Measurements from ENCODE around the gene BCL10.
A peak's percentile ranks its signal among the peaks of the same experiment; 100 is the strongest.

BCL10 gene

DNA sequence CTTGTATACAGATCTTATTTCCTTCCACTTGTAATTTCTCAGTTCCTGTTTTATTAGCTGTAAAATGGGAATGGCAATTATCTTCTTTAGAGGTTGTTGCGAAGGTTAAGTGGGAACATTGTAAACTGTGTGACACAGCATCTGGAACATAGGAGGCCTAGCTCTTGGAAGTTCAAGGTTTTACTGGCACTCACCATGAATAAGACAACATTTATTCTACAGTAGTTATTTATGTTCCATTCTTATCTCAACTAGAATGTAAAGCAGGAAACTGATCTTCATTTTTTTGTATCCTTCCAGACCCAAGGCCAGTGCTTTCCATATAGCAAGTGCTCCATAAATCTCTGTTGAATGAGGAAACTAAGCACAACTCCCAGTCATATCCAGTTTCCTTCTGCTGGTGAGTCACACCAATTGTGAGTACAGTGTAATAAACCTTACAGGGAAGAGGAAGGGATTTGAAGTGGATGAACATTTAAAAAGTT lies 1.4 kb downstream of the BCL10 start (continued):
- TF ChIP-seq, protein P1, sequence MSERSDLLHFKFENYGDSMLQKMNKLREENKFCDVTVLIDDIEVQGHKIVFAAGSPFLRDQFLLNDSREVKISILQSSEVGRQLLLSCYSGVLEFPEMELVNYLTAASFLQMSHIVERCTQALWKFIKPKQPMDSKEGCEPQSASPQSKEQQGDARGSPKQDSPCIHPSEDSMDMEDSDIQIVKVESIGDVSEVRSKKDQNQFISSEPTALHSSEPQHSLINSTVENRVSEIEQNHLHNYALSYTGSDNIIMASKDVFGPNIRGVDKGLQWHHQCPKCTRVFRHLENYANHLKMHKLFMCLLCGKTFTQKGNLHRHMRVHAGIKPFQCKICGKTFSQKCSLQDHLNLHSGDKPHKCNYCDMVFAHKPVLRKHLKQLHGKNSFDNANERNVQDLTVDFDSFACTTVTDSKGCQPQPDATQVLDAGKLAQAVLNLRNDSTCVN (tag by site-specific recombination; optimal IDR thresholded peaks at IDR 0.05): no peak
- TF ChIP-seq GLIS1 (tag by site-specific recombination; IDR thresholded peaks at IDR 0.05) (peak; percentile 55), FEZF1 (tag by site-specific recombination; IDR thresholded peaks at IDR 0.05) (peak; percentile 99), ZBTB17 (tag by site-specific recombination; IDR thresholded peaks at IDR 0.05) (peak; percentile 83), ZNF596 (tag by site-specific recombination; IDR thresholded peaks at IDR 0.05) (peak; percentile 80), ZNF660 (tag by site-specific recombination; IDR thresholded peaks at IDR 0.05) (peak; percentile 77; the same call in 1 of the 2 replicates), ZNF266 (tag by site-specific recombination; IDR thresholded peaks at IDR 0.05; ENCODE audit: low read depth) (no peak), ZNF354C (tag by site-specific recombination; IDR thresholded peaks at IDR 0.05; ENCODE audit: borderline replicate concordance, low read depth) (no peak), ZNF792 (tag by site-specific recombination; IDR thresholded peaks at IDR 0.05) (peak; percentile 96), KLF7 (tag by site-specific recombination; IDR thresholded peaks at IDR 0.05; ENCODE audit: borderline replicate concordance) (peak; percentile 91; the same call in 1 of the 2 replicates), ZNF184 (tag by site-specific recombination; IDR thresholded peaks at IDR 0.05) (peak; percentile 81; the same call in 1 of the 2 replicates), MYNN (tag by site-specific recombination; IDR thresholded peaks at IDR 0.05; ENCODE audit: borderline replicate concordance) (peak; percentile 60), SCRT2 (tag by site-specific recombination; IDR thresholded peaks at IDR 0.05) (peak; percentile 93), ZBTB7A (tag by site-specific recombination; IDR thresholded peaks at IDR 0.05; ENCODE audit: low read depth) (0 out of 2 replicates have a peak, but pooled peaks have one; percentile 56), KLF1 (tag by site-specific recombination; IDR thresholded peaks at IDR 0.05) (0 out of 2 replicates have a peak, but pooled peaks have one; percentile 30), ZNF473 (tag by site-specific recombination; IDR thresholded peaks at IDR 0.05) (no peak), KLF9 (tag by site-specific recombination; IDR thresholded peaks at IDR 0.05; ENCODE audit: low read depth) (peak; percentile 56), ZNF768 (tag by site-specific recombination; IDR thresholded peaks at IDR 0.05) (no peak), ZFP3 (tag by site-specific recombination; IDR thresholded peaks at IDR 0.05; ENCODE audit: low read depth) (0 out of 2 replicates have a peak, but pooled peaks have one; percentile 36), ZNF664 (tag by site-specific recombination; IDR thresholded peaks at IDR 0.05) (peak; percentile 96), ZNF843 (tag by site-specific recombination; IDR thresholded peaks at IDR 0.05) (peak; percentile 100), BCL11B (tag by site-specific recombination; IDR thresholded peaks at IDR 0.05; ENCODE audit: low read depth) (peak; percentile 86)
- TF ChIP-seq, protein P2, sequence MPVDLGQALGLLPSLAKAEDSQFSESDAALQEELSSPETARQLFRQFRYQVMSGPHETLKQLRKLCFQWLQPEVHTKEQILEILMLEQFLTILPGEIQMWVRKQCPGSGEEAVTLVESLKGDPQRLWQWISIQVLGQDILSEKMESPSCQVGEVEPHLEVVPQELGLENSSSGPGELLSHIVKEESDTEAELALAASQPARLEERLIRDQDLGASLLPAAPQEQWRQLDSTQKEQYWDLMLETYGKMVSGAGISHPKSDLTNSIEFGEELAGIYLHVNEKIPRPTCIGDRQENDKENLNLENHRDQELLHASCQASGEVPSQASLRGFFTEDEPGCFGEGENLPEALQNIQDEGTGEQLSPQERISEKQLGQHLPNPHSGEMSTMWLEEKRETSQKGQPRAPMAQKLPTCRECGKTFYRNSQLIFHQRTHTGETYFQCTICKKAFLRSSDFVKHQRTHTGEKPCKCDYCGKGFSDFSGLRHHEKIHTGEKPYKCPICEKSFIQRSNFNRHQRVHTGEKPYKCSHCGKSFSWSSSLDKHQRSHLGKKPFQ (tag by site-specific recombination; IDR thresholded peaks at IDR 0.05): peak; percentile 97
- TF ChIP-seq, protein P3, sequence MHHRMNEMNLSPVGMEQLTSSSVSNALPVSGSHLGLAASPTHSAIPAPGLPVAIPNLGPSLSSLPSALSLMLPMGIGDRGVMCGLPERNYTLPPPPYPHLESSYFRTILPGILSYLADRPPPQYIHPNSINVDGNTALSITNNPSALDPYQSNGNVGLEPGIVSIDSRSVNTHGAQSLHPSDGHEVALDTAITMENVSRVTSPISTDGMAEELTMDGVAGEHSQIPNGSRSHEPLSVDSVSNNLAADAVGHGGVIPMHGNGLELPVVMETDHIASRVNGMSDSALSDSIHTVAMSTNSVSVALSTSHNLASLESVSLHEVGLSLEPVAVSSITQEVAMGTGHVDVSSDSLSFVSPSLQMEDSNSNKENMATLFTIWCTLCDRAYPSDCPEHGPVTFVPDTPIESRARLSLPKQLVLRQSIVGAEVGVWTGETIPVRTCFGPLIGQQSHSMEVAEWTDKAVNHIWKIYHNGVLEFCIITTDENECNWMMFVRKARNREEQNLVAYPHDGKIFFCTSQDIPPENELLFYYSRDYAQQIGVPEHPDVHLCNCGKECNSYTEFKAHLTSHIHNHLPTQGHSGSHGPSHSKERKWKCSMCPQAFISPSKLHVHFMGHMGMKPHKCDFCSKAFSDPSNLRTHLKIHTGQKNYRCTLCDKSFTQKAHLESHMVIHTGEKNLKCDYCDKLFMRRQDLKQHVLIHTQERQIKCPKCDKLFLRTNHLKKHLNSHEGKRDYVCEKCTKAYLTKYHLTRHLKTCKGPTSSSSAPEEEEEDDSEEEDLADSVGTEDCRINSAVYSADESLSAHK (tag by site-specific recombination; IDR thresholded peaks at IDR 0.05): peak; percentile 99
- TF ChIP-seq, protein P4, sequence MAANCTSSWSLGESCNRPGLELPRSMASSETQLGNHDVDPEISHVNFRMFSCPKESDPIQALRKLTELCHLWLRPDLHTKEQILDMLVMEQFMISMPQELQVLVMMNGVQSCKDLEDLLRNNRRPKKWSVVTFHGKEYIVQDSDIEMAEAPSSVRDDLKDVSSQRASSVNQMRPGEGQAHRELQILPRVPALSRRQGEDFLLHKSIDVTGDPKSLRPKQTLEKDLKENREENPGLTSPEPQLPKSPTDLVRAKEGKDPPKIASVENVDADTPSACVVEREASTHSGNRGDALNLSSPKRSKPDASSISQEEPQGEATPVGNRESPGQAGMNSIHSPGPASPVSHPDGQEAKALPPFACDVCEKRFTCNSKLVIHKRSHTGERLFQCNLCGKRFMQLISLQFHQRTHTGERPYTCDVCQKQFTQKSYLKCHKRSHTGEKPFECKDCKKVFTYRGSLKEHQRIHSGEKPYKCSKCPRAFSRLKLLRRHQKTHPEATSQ (tag by site-specific recombination; IDR thresholded peaks at IDR 0.05): peak; percentile 81; the same call in 1 of the 2 replicates
- TF ChIP-seq, protein P5, sequence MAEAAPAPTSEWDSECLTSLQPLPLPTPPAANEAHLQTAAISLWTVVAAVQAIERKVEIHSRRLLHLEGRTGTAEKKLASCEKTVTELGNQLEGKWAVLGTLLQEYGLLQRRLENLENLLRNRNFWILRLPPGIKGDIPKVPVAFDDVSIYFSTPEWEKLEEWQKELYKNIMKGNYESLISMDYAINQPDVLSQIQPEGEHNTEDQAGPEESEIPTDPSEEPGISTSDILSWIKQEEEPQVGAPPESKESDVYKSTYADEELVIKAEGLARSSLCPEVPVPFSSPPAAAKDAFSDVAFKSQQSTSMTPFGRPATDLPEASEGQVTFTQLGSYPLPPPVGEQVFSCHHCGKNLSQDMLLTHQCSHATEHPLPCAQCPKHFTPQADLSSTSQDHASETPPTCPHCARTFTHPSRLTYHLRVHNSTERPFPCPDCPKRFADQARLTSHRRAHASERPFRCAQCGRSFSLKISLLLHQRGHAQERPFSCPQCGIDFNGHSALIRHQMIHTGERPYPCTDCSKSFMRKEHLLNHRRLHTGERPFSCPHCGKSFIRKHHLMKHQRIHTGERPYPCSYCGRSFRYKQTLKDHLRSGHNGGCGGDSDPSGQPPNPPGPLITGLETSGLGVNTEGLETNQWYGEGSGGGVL (tag by site-specific recombination; IDR thresholded peaks at IDR 0.05): peak; percentile 55; the same call in 1 of the 2 replicates
- TF ChIP-seq, protein P6, sequence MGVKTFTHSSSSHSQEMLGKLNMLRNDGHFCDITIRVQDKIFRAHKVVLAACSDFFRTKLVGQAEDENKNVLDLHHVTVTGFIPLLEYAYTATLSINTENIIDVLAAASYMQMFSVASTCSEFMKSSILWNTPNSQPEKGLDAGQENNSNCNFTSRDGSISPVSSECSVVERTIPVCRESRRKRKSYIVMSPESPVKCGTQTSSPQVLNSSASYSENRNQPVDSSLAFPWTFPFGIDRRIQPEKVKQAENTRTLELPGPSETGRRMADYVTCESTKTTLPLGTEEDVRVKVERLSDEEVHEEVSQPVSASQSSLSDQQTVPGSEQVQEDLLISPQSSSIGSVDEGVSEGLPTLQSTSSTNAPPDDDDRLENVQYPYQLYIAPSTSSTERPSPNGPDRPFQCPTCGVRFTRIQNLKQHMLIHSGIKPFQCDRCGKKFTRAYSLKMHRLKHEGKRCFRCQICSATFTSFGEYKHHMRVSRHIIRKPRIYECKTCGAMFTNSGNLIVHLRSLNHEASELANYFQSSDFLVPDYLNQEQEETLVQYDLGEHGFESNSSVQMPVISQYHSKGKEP (tag by site-specific recombination; IDR thresholded peaks at IDR 0.05): peak; percentile 76
- TF ChIP-seq, protein P7, sequence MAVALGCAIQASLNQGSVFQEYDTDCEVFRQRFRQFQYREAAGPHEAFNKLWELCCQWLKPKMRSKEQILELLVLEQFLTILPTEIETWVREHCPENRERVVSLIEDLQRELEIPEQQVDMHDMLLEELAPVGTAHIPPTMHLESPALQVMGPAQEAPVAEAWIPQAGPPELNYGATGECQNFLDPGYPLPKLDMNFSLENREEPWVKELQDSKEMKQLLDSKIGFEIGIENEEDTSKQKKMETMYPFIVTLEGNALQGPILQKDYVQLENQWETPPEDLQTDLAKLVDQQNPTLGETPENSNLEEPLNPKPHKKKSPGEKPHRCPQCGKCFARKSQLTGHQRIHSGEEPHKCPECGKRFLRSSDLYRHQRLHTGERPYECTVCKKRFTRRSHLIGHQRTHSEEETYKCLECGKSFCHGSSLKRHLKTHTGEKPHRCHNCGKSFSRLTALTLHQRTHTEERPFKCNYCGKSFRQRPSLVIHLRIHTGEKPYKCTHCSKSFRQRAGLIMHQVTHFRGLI (tag by site-specific recombination; IDR thresholded peaks at IDR 0.05): peak; percentile 84
